Measurements from ENCODE around the gene CBLB. TPM values are rescaled to one million over a fixed set of nuclear protein-coding genes. Genes with fewer than 3 reads are reported as not detected.
A peak's percentile ranks its signal among the peaks of the same experiment; 100 is the strongest.

CBLB gene
- polyA plus RNA-seq, 3 donors = 43.2 to 57.0 (median 49.9) TPM

GRCh38 chr3:105805404-105805803 is 63.4 kb downstream of the CBLB start:
- DNase-seq (ENCODE audit: extremely low read depth in 1 of 11, low read depth in 9 of 11, low spot score in 4 of 11) = no peak

- no peak for DNase-seq (ENCODE audit: extremely low read depth in 1 of 11, low read depth in 9 of 11, low spot score in 4 of 11)
These were observed 66.6 kb downstream of the CBLB start for GRCh38 chr3:105802118-105802706.

- no peak for DNase-seq (ENCODE audit: extremely low read depth in 1 of 11, low read depth in 9 of 11, low spot score in 4 of 11)
These were observed 67.4 kb downstream of the CBLB start for GRCh38 chr3:105801397-105801796.

- DNase-seq (ENCODE audit: extremely low read depth in 1 of 11, low read depth in 9 of 11, low spot score in 4 of 11) = no peak
These were observed 68.5 kb downstream of the CBLB start for GRCh38 chr3:105800320-105800719.

GRCh38 chr3:105799286-105799685 is 69.5 kb downstream of the CBLB start:
- no peak for DNase-seq (ENCODE audit: extremely low read depth in 1 of 11, low read depth in 9 of 11, low spot score in 4 of 11)

GRCh38 chr3:105798381-105798934 is 70.4 kb downstream of the CBLB start:
- DNase-seq (ENCODE audit: extremely low read depth in 1 of 11, low read depth in 9 of 11, low spot score in 4 of 11) = no peak

GRCh38 chr3:105793040-105793439 is 75.8 kb downstream of the CBLB start:
- DNase-seq (ENCODE audit: extremely low read depth in 1 of 11, low read depth in 9 of 11, low spot score in 4 of 11) = no peak

GRCh38 chr3:105791919-105792786 is 76.7 kb downstream of the CBLB start:
- peak in 1 of 11 donors; percentile 5 for DNase-seq (ENCODE audit: extremely low read depth in 1 of 11, low read depth in 9 of 11, low spot score in 4 of 11)

GRCh38 chr3:105791131-105791530 is 77.7 kb downstream of the CBLB start:
- no peak for DNase-seq (ENCODE audit: extremely low read depth in 1 of 11, low read depth in 9 of 11, low spot score in 4 of 11)

- no peak for DNase-seq (ENCODE audit: extremely low read depth in 1 of 11, low read depth in 9 of 11, low spot score in 4 of 11)
These were observed 78.3 kb downstream of the CBLB start for GRCh38 chr3:105790534-105790933.

GRCh38 chr3:105788593-105788992 is 80.2 kb downstream of the CBLB start:
- DNase-seq (ENCODE audit: extremely low read depth in 1 of 11, low read depth in 9 of 11, low spot score in 4 of 11) = no peak

- no peak for DNase-seq (ENCODE audit: extremely low read depth in 1 of 11, low read depth in 9 of 11, low spot score in 4 of 11)
These were observed 81.4 kb downstream of the CBLB start for GRCh38 chr3:105787453-105787852.

GRCh38 chr3:105786990-105787389 is 81.8 kb downstream of the CBLB start:
- DNase-seq (ENCODE audit: extremely low read depth in 1 of 11, low read depth in 9 of 11, low spot score in 4 of 11) = no peak

- no peak for DNase-seq (ENCODE audit: extremely low read depth in 1 of 11, low read depth in 9 of 11, low spot score in 4 of 11)
These were observed 82.6 kb downstream of the CBLB start for GRCh38 chr3:105786241-105786640.

- no peak for DNase-seq (ENCODE audit: extremely low read depth in 1 of 11, low read depth in 9 of 11, low spot score in 4 of 11)
These were observed 83.0 kb downstream of the CBLB start for GRCh38 chr3:105785803-105786202.

- DNase-seq (ENCODE audit: extremely low read depth in 1 of 11, low read depth in 9 of 11, low spot score in 4 of 11) = no peak
These were observed 85.2 kb downstream of the CBLB start for GRCh38 chr3:105783631-105784030.

GRCh38 chr3:105781871-105782270 is 86.9 kb downstream of the CBLB start:
- DNase-seq (ENCODE audit: extremely low read depth in 1 of 11, low read depth in 9 of 11, low spot score in 4 of 11) = no peak

- no peak for DNase-seq (ENCODE audit: extremely low read depth in 1 of 11, low read depth in 9 of 11, low spot score in 4 of 11)
These were observed 88.7 kb downstream of the CBLB start for GRCh38 chr3:105780107-105780506.

- DNase-seq (ENCODE audit: extremely low read depth in 1 of 11, low read depth in 9 of 11, low spot score in 4 of 11) = no peak
These were observed 93.4 kb downstream of the CBLB start for GRCh38 chr3:105775368-105775767.

GRCh38 chr3:105774444-105775180 is 94.2 kb downstream of the CBLB start:
- DNase-seq (ENCODE audit: extremely low read depth in 1 of 11, low read depth in 9 of 11, low spot score in 4 of 11) = no peak
